Small intestine (tissue), 7 donors: Measurements from ENCODE around the gene LMO7. TPM values are rescaled to one million over a fixed set of nuclear protein-coding genes. Genes with fewer than 3 reads are reported as not detected.

ENCODE experiments used
- DNase-seq, 2 donors: peaks; one replicate each; pipeline versions ENCODE4 v3.0.0 to v3.0.0-alpha.2; 2013
- FAIRE-seq: peaks from 2 replicates; lab custom pipeline; 2012; peaks lifted over from hg19 to GRCh38; lab: Jason Lieb, UNC
- H3K27ac ChIP-seq, 3 donors: one replicate each; pipeline ENCODE4 v1.5.1; 2013; ENCODE audit warnings: low read length in 2 of 3, mild to moderate bottlenecking in 2 of 3, control low read depth in 1 of 3, inconsistent platforms in 1 of 3, low read depth in 1 of 3, moderate library complexity in 1 of 3
- H3K27me3 ChIP-seq, 3 donors: one replicate each; pipeline ENCODE4 v1.6.1; 2013; ENCODE audit warnings: low read length in 3 of 3, inconsistent platforms in 1 of 3; ENCODE audit not compliant: control insufficient read depth in 3 of 3, insufficient read depth in 3 of 3
- H3K36me3 ChIP-seq, 3 donors: one replicate each; pipeline ENCODE4 v1.6.1; 2013; ENCODE audit warnings: low read length in 3 of 3, inconsistent platforms in 1 of 3, low read depth in 1 of 3, mild to moderate bottlenecking in 1 of 3, moderate library complexity in 1 of 3; ENCODE audit not compliant: control insufficient read depth in 3 of 3, insufficient read depth in 2 of 3
- H3K4me1 ChIP-seq, 3 donors: one replicate each; pipeline ENCODE4 v1.6.1; 2013; ENCODE audit warnings: low read length in 2 of 3, inconsistent platforms in 1 of 3, low read depth in 1 of 3, mild to moderate bottlenecking in 1 of 3, moderate library complexity in 1 of 3; ENCODE audit not compliant: control insufficient read depth in 3 of 3, insufficient read depth in 2 of 3
- H3K4me3 ChIP-seq, 3 donors: one replicate each; pipeline ENCODE4 v1.5.1; 2013; ENCODE audit warnings: low read length in 3 of 3, control low read depth in 1 of 3, inconsistent platforms in 1 of 3, low read depth in 1 of 3, mild to moderate bottlenecking in 1 of 3, moderate library complexity in 1 of 3
- H3K9me3 ChIP-seq, 2 donors: one replicate each; pipeline ENCODE4 v1.6.1; 2013; ENCODE audit warnings: low read depth in 1 of 2, low read length in 1 of 2; ENCODE audit not compliant: control insufficient read depth in 2 of 2, insufficient read depth in 1 of 2
- WGBS, 3 donors: extraction: QIAGEN DNeasy Blood & Tissue Kit; methylation state at CpG; one replicate each; pipeline ENCODE4 v1.1.7; 2013; 5-methylcytosine and 5-hydroxymethylcytosine counted together
- polyA plus RNA-seq, 4 donors: library from polyadenylated mRNA; stranded (reverse) in 3 of 4; unstranded in 1 of 4; fragments of 200-250 nt in 3 of 4; fragments of 120-200 nt in 1 of 4; gene quantifications; one replicate each; pipeline versions ENCODE4 v1.2.1 to v1.2.3, GENCODE V29; 2013
- donor health status: healthy with polysubstance abuse.
- donor health status: control.
- donor health status: control.
- donor health status: Bipolar disorder and iron deficiency.
- donor health status: healthy.

LMO7 gene
- polyA plus RNA-seq, 4 donors, result 31.0 to 136 (median 84.3) TPM

GRCh38 chr13:75875450-75875849, 239.3 kb downstream of the LMO7 start:
- no peak for FAIRE-seq
- Histone ChIP-seq H3K4me1 (no peaks in the 10 kb centered on the region), H3K27ac (no peak overlapping the region), H3K4me3 (no peak overlapping the region), H3K36me3 (no peaks in the 10 kb centered on the region), H3K27me3 (no peaks in the 10 kb centered on the region), H3K9me3 (no peaks in the 10 kb centered on the region)
- WGBS, 3 donors, result 61 to 76% (median 62%) methylated on average over 1 of the region's 1 CpG
- no peak for DNase-seq

- H3K4me3 ChIP-seq, result no peak overlapping the region
- H3K4me1 ChIP-seq, result no peaks in the 10 kb centered on the region
- 10 to 17% (median 10%) methylated on average over 11 of the region's 11 CpGs for WGBS, 3 donors
- no peaks in the 10 kb centered on the region for H3K9me3 ChIP-seq
- FAIRE-seq (no peak), DNase-seq (peak; percentile 65 to 72)
- no peak overlapping the region for H3K27ac ChIP-seq
- H3K27me3 ChIP-seq, result no peaks in the 10 kb centered on the region
- H3K36me3 ChIP-seq, result no peaks in the 10 kb centered on the region
Measured at GRCh38 chr13:75876142-75877050, 240.3 kb downstream of the LMO7 start.

- no peaks in the 10 kb centered on the region for H3K36me3 ChIP-seq
- no peak for FAIRE-seq
- H3K4me1 ChIP-seq, result no peaks in the 10 kb centered on the region
- no peak overlapping the region for H3K4me3 ChIP-seq
- no peaks in the 10 kb centered on the region for H3K27me3 ChIP-seq
- H3K9me3 ChIP-seq, result no peaks in the 10 kb centered on the region
- H3K27ac ChIP-seq, result no peak overlapping the region
- DNase-seq, result no peak
- 88 to 94% (median 93%) methylated on average over 3 of the region's 3 CpGs for WGBS, 3 donors
Measured at GRCh38 chr13:75877071-75877470, 240.9 kb downstream of the LMO7 start.

GRCh38 chr13:75879656-75880055, 243.5 kb downstream of the LMO7 start:
- H3K36me3 ChIP-seq, result no peaks in the 10 kb centered on the region
- no peak overlapping the region for H3K4me3 ChIP-seq
- no peaks in the 10 kb centered on the region for H3K9me3 ChIP-seq
- H3K4me1 ChIP-seq, result no peaks in the 10 kb centered on the region
- 70 to 82% (median 73%) methylated on average over 4 of the region's 4 CpGs for WGBS, 3 donors
- DNase-seq (no peak), FAIRE-seq (no peak)
- H3K27me3 ChIP-seq, result no peaks in the 10 kb centered on the region
- no peak overlapping the region for H3K27ac ChIP-seq

- no peak for FAIRE-seq
- WGBS, 3 donors, result 61 to 65% (median 62%) methylated on average over 4 of the region's 4 CpGs
- no peak for DNase-seq
Measured at GRCh38 chr13:75881109-75881775, 245.1 kb downstream of the LMO7 start.

GRCh38 chr13:75882261-75882660, 246.1 kb downstream of the LMO7 start:
- H3K4me1 ChIP-seq, result no peaks in the 10 kb centered on the region
- H3K9me3 ChIP-seq, result no peaks in the 10 kb centered on the region
- no peak overlapping the region for H3K4me3 ChIP-seq
- 94 to 95% (median 94%) methylated on average over 1 of the region's 1 CpG for WGBS, 3 donors
- FAIRE-seq, result no peak
- H3K36me3 ChIP-seq, result no peaks in the 10 kb centered on the region
- H3K27me3 ChIP-seq, result no peaks in the 10 kb centered on the region
- DNase-seq, result no peak
- H3K27ac ChIP-seq, result no peak overlapping the region

More at GRCh38 chr13:75881109-75881775, 245.1 kb downstream of the LMO7 start:
- Histone ChIP-seq H3K36me3 (no peaks in the 10 kb centered on the region), H3K27me3 (no peaks in the 10 kb centered on the region), H3K27ac (no peak overlapping the region), H3K4me1 (no peaks in the 10 kb centered on the region), H3K4me3 (no peak overlapping the region), H3K9me3 (no peaks in the 10 kb centered on the region)

- H3K27ac ChIP-seq, result no peak overlapping the region
- no peaks in the 10 kb centered on the region for H3K27me3 ChIP-seq
- DNase-seq, result no peak
- no peak for FAIRE-seq
- H3K4me3 ChIP-seq, result no peak overlapping the region
- H3K4me1 ChIP-seq, result no peaks in the 10 kb centered on the region
- H3K36me3 ChIP-seq, result no peaks in the 10 kb centered on the region
- H3K9me3 ChIP-seq, result no peaks in the 10 kb centered on the region
Measured at GRCh38 chr13:75889427-75889826, 253.3 kb downstream of the LMO7 start.

- no peaks in the 10 kb centered on the region for H3K36me3 ChIP-seq
- DNase-seq (no peak), FAIRE-seq (no peak)
- no peaks in the 10 kb centered on the region for H3K9me3 ChIP-seq
- no peak overlapping the region for H3K4me3 ChIP-seq
- H3K27me3 ChIP-seq, result no peaks in the 10 kb centered on the region
- no peak overlapping the region for H3K27ac ChIP-seq
- no peaks in the 10 kb centered on the region for H3K4me1 ChIP-seq
- WGBS, 3 donors, result 69 to 80% (median 69%) methylated on average over 3 of the region's 3 CpGs
Measured at GRCh38 chr13:75895168-75895567, 259.0 kb downstream of the LMO7 start.
